Activated CD8-positive, alpha-beta T cell treated with anti-CD3 and anti-CD28 coated beads, Interleukin-2, amount 10 ng/mL, durations not matched to agents 7 days and 5 days (primary cell): ENCODE results near the gene CTXND1. TPM values are rescaled to one million over a fixed set of nuclear protein-coding genes. Genes with fewer than 3 reads are reported as not detected.
A peak's percentile ranks its signal among the peaks of the same experiment; 100 is the strongest.

ENCODE experiments used
- ATAC-seq: fragments of 150-1000 bp; cut with Tn5 transposase; one replicate; pipeline ENCODE4 v1.10.0; 2021; ENCODE audit warnings: moderate library complexity
- CTCF ChIA-PET: fragments of 350-600 bp; sonication (Branson Sonifier 250); formaldehyde crosslinking; loops from one replicate; lab custom pipeline; 2021; ENCODE audit warnings: antibody characterized with exemption; lab: Charles Lee
- POLR2A ChIA-PET: fragments of 350-600 bp; sonication (Branson Sonifier 250); formaldehyde crosslinking; loops from one replicate; lab custom pipeline; 2021; ENCODE audit warnings: antibody characterized with exemption; lab: Charles Lee
- DNase-seq: peaks from one replicate; pipeline ENCODE4 v3.0.0-alpha.2; 2020
- H3K27ac Mint-ChIP-seq: one replicate; pipeline ENCODE4 v1.8.0; 2021; ENCODE audit warnings: mild to moderate bottlenecking, mixed read lengths
- H3K27me3 Mint-ChIP-seq: one replicate; pipeline ENCODE4 v1.8.0; 2021; ENCODE audit warnings: low read depth, mixed read lengths
- H3K36me3 Mint-ChIP-seq: one replicate; pipeline ENCODE4 v1.8.0; 2021; ENCODE audit warnings: low read depth, mixed read lengths
- H3K4me1 Mint-ChIP-seq: one replicate; pipeline ENCODE4 v1.8.0; 2021; ENCODE audit warnings: low read depth, mixed read lengths
- H3K4me3 Mint-ChIP-seq: one replicate; pipeline ENCODE4 v1.8.0; 2021; ENCODE audit warnings: mild to moderate bottlenecking, mixed read lengths
- H3K9me3 Mint-ChIP-seq: one replicate; pipeline ENCODE4 v1.8.0; 2022; ENCODE audit warnings: mixed read lengths; ENCODE audit not compliant: insufficient read depth
- total RNA-seq, 2 experiments: library from RNA; stranded (reverse); gene quantifications; one replicate each; pipeline ENCODE4 v1.2.3, GENCODE V29; 2021

CTXND1 gene
- total RNA-seq, 2 experiments from 2014 or later = not detected

DNA sequence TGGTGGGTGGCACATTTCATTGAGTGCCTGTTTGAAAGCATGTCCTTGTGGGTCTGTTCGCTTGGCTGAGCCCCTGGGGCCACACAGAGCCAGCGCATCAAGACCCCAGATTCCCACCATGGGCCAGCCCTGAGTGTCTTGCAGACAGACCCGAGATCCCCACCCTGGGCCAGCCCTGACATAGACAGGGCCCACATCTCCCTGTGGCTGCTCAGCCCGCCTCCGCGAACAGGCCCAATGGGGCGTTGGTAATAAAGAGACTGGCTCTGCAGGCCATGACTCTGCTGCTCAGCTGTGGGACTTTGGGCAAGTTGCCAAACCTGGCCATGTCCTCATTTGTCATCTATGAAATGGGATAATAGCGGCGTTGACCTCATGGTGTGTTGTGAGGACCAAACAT is 76.6 kb downstream of the CTXND1 start:
- ATAC-seq (no peak), DNase-seq (no peak)
- Mint-ChIP-seq H3K4me3 (no peak overlapping the region), H3K9me3 (no peaks in the 10 kb centered on the region), H3K27ac (no peak overlapping the region), H3K4me1 (no peaks in the 10 kb centered on the region), H3K36me3 (peaks cover 4% of the 10 kb centered on the region), H3K27me3 (no peaks in the 10 kb centered on the region)
- CTCF ChIA-PET = interaction anchor here (1.0 to 3.8 kb wide), 2 partner anchors 11 to 115 kb away, joined by 3 to 22 read pairs; partner anchors contain the start of gene ZFAND6
- POLR2A ChIA-PET = no interaction called here

DNA sequence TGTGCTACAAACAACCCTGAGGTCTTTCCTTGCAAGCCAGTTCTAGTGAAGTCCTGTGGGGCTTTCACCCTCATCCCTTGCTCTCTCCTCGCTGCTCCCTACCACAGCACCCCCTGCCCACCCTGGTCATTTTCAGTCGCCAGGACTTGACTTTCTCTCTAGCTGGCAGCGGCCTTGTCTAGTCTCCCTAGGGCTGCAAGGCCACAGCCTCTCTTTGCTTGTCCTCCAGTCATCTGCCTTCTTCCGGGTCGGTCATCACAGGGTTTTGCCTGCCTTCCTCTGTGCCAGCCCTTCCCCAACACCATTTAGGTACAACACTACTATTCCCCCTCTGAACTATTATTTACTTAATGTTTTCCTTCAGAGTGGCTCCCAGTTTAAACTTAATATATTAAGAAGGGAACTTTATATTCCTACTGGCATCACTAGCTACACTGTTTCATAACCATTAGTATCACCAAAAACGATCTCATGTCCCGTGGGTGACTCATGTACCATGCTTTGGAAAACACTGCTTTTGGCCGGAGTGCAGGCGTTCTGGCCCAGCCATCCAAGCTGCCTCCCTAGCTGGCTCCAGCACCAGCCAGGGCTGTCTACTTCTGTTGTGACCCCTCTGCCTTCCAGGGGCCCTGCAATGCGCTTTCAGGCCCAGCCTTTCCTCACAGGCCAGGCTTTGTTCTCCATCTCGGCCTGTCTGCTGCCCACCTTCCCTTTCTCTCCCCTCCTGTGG is 77.8 kb downstream of the CTXND1 start:
- Mint-ChIP-seq H3K27me3 (no peaks in the 10 kb centered on the region), H3K9me3 (no peaks in the 10 kb centered on the region), H3K36me3 (peaks cover 5% of the 10 kb centered on the region), H3K4me3 (no peak overlapping the region), H3K4me1 (no peaks in the 10 kb centered on the region), H3K27ac (no peak overlapping the region)
- CTCF ChIA-PET = interaction anchor here (0.6 to 3.8 kb wide), 11 partner anchors 10 to 321 kb away, joined by 3 to 22 read pairs (median 6); partner anchors contain the start of gene ZFAND6
- ATAC-seq (no peak), DNase-seq (no peak)
- POLR2A ChIA-PET = no interaction called here

DNA sequence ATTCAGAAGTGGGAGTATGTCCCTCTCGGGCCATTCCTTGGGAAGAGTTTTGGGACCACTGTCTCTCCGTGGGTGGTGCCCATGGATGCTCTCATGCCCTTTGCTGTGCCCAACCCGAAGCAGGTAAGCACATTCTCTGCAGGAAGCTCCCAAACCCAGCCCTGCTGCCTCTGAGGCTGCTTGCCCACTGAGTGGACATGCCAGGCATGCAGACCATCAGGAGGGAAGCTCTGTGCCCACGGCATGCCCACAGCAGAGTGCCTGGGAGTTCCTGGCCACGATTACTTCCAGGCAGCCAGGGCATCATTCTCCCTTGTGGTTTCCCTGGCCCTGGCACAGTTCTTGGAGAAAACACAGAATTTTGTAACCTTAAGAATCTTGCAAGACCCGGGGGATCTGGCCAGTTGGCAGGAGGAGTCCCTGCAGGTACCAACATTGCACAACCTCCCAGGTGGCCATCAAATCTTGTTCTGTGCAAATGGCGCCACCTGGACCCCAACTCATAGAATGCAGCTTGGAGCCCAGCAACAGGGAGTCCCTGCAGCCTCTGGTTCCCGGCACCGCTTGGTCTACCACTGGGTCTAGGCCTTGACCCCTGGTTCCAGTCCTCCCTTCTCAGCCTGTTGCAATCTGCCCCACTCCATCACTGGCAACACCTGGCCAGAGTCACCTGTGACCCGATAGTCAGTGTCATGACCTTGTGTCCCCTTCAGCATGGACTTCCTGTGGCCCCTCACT is 78.8 kb downstream of the CTXND1 start:
- DNase-seq = peak; percentile 81
- POLR2A ChIA-PET = interaction anchor here (0.6 kb wide), 1 partner anchor 59 kb away, joined by 5 read pairs; no protein-coding TSS in a partner anchor

DNA sequence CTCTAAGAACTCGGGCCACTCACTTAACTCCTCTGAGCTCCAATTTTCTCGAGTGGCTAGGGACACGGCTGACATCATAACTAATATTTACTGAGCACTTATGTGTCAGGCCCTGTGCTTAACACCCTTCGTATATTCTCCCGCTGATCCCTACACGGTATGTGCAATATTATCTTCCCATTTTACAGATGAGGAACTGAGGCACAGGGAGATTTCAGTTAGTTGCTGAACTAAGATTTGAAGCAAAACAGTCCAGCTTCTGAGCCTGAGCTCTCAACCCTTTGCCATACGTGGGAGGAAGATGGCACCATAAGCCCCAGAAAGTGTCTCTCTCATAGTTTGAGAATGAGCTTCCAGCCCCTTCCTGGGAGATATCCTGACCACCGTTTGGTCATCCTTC is 79.6 kb downstream of the CTXND1 start:
- ATAC-seq = no peak
- DNase-seq = no peak
- no peaks in the 10 kb centered on the region for H3K9me3 Mint-ChIP-seq
- no peak overlapping the region for H3K27ac Mint-ChIP-seq
- ChIA-PET CTCF (interaction anchor here (0.7 to 3.8 kb wide), 11 partner anchors 9 to 793 kb away, joined by 3 to 22 read pairs (median 3); partner anchors contain the start of gene ZFAND6), POLR2A (interaction anchor here (0.6 kb wide), 1 partner anchor 58 kb away, joined by 5 read pairs; no protein-coding TSS in a partner anchor)
- peaks cover 8% of the 10 kb centered on the region for H3K36me3 Mint-ChIP-seq
- H3K4me1 Mint-ChIP-seq = no peaks in the 10 kb centered on the region
- no peaks in the 10 kb centered on the region for H3K27me3 Mint-ChIP-seq
- no peak overlapping the region for H3K4me3 Mint-ChIP-seq

More for the DNA sequence above, 78.8 kb downstream of the CTXND1 start:
- CTCF ChIA-PET = interaction anchor here (0.6 to 3.8 kb wide), 15 partner anchors 9 to 320 kb away, joined by 3 to 22 read pairs (median 4); partner anchors contain the start of gene ZFAND6
- no peaks in the 10 kb centered on the region for H3K9me3 Mint-ChIP-seq
- H3K27ac Mint-ChIP-seq = no peak overlapping the region
- H3K27me3 Mint-ChIP-seq = no peaks in the 10 kb centered on the region
- H3K4me1 Mint-ChIP-seq = no peaks in the 10 kb centered on the region
- no peak overlapping the region for H3K4me3 Mint-ChIP-seq
- peaks cover 8% of the 10 kb centered on the region for H3K36me3 Mint-ChIP-seq
- peak; percentile 81 for ATAC-seq

DNA sequence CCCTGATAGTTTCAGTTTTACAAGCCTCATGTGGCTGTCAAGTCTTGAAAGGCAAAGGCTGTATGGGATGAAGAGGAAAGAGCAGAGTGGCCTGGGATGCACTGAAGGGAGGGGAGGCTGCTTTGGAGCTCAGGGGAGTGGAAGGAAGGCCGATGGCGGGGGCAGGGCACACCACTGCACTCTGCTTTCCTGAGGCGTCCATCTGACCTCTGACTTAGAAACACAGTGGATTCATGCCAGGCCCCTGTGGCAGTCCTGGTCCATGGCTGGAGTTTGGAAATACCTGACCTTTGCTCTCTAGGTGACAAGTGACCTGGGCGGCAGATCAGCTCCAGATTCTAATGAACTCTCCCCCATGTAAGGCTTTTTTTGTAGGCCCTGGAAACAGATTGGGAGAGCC is 80.2 kb downstream of the CTXND1 start:
- ATAC-seq (no peak), DNase-seq (no peak)
- Mint-ChIP-seq H3K27me3 (no peaks in the 10 kb centered on the region), H3K9me3 (no peaks in the 10 kb centered on the region), H3K27ac (no peak overlapping the region), H3K36me3 (peaks cover 8% of the 10 kb centered on the region), H3K4me1 (peaks cover 5% of the 10 kb centered on the region), H3K4me3 (no peak overlapping the region)
- ChIA-PET POLR2A (no interaction called here), CTCF (interaction anchor here (0.7 to 3.8 kb wide), 6 partner anchors 9 to 792 kb away, joined by 3 to 22 read pairs (median 6); partner anchors contain the start of gene ZFAND6)

DNA sequence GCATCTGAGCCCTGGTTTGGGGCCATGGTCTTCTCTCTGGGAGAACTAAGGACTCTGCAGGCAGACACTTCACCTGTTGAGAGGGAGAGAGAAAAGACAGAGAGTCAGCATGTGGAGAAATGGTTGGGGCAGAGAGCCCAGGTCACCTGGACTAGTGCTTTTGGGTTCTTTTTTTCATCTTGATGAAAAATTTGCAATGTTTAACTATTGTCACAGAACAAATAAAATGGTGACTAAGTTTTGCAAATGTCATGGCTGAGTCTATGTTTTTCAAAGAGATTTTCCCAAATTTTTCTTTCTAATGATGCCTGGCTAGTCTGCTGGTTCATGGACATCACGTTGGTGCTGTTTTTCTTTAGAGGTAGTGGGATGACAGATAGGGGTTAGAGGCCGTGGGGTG is 81.4 kb downstream of the CTXND1 start:
- Mint-ChIP-seq H3K4me1 (peaks cover 5% of the 10 kb centered on the region), H3K36me3 (peaks cover 8% of the 10 kb centered on the region), H3K27ac (no peak overlapping the region), H3K9me3 (no peaks in the 10 kb centered on the region), H3K4me3 (no peak overlapping the region), H3K27me3 (no peaks in the 10 kb centered on the region)
- ChIA-PET CTCF (no interaction called here), POLR2A (no interaction called here)
- DNase-seq (no peak), ATAC-seq (no peak)

DNA sequence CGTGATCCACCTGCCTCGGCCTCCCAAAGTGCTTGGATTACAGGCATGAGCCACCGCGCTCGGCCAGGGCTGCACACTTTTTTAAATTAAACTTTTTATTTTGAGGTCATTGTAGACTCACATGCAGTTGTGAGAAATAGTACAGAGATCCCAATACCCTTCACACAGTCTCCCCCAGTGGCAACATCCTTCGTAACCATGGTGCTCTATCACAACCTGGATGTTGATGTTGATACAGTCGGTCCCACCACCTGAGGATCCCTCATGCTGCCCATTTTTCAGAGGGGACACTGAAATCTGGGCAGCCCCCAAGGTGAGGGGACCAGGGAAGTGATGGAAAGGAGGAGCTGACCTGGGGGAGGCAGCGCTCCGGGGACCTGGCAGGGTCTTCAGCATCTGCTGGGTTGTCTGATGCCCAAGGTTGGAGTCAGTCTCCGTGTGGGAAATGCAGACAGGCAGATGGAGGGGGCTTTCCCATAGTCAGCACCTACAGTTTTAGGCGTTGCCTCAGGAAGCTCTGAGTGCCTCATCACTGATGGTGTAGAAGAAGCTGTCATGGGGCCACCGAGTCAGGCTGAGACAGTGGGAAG is 82.2 kb downstream of the CTXND1 start:
- ChIA-PET POLR2A (no interaction called here), CTCF (no interaction called here)
- peaks cover 5% of the 10 kb centered on the region for H3K4me1 Mint-ChIP-seq
- no peaks in the 10 kb centered on the region for H3K27me3 Mint-ChIP-seq
- DNase-seq (no peak), ATAC-seq (no peak)
- H3K36me3 Mint-ChIP-seq = peaks cover 8% of the 10 kb centered on the region
- no peaks in the 10 kb centered on the region for H3K9me3 Mint-ChIP-seq
- no peak overlapping the region for H3K27ac Mint-ChIP-seq
- H3K4me3 Mint-ChIP-seq = no peak overlapping the region

DNA sequence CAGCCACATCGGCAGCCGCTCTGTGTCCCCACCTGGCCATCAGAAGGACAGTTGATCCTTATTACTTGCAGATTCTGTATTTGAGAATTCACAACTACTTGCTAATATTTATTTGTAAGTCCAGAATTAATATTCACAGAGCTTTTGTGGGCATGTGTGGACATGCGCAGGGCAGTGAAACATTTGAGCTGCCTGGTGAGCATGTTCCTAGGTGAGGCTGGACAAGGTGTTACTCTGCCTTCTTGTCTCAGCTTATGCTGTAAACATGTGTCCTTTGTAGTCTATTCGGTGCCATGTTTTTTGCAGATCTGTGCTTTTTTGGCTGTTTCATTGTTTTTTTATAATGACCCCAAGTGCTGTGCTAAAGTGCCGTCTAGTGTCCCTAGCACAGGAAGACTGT is 83.6 kb downstream of the CTXND1 start:
- peaks cover 5% of the 10 kb centered on the region for H3K4me1 Mint-ChIP-seq
- ATAC-seq = no peak
- no peaks in the 10 kb centered on the region for H3K9me3 Mint-ChIP-seq
- H3K36me3 Mint-ChIP-seq = peaks cover 21% of the 10 kb centered on the region
- no peak overlapping the region for H3K4me3 Mint-ChIP-seq
- CTCF ChIA-PET = interaction anchor here (1.0 to 1.1 kb wide), 2 partner anchors 108 to 315 kb away, joined by 3 read pairs; partner anchors contain the start of gene ZFAND6
- H3K27ac Mint-ChIP-seq = no peak overlapping the region
- H3K27me3 Mint-ChIP-seq = no peaks in the 10 kb centered on the region
- POLR2A ChIA-PET = no interaction called here
- no peak for DNase-seq

DNA sequence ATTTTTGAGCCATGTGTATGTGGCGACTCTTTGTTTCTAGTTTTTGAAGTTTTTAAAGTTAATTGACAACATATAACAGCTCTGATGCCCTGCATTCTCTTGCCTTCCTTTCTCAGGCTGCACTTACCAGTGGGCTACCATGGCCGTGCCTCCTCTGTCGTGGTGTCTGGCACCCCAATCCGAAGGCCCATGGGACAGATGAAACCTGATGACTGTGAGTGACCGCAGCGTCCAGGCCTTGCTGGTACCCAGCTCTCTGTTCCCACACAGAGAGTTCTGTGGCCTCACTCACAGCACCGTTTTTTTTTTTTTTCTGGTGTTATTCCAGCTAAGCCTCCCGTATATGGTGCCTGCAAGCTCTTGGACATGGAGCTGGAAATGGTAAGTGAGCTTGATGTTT is 84.1 kb downstream of the CTXND1 start:
- POLR2A ChIA-PET = no interaction called here
- Mint-ChIP-seq H3K27me3 (no peaks in the 10 kb centered on the region), H3K36me3 (peaks cover 24% of the 10 kb centered on the region), H3K9me3 (no peaks in the 10 kb centered on the region), H3K27ac (no peak overlapping the region), H3K4me3 (no peak overlapping the region), H3K4me1 (peaks cover 5% of the 10 kb centered on the region)
- ATAC-seq = no peak
- no peak for DNase-seq
- CTCF ChIA-PET = interaction anchor here (1.0 to 1.1 kb wide), 2 partner anchors 108 to 315 kb away, joined by 3 read pairs; partner anchors contain the start of gene ZFAND6

DNA sequence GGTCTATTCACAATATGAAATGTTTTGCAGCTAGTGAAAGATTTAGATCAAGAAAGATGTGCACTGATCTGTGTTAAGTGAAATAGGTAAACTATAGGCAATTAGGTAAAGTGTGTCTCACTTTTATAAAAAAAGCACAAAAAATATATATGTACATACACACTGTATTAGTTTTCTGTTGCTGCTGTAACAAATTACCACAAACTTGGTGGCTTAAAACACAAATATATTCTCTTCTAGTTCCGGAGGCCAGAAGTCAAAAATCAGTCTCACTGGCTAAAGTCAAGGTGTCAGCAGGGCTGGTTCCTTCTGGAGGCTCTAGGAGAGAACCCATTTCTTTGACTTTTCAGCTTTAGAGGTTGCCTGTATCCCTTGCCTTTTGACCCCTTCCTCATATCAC is 88.1 kb downstream of the CTXND1 start:
- ATAC-seq = no peak
- POLR2A ChIA-PET = no interaction called here
- Mint-ChIP-seq H3K9me3 (no peaks in the 10 kb centered on the region), H3K4me3 (no peak overlapping the region), H3K36me3 (peaks cover 53% of the 10 kb centered on the region), H3K27me3 (no peaks in the 10 kb centered on the region), H3K4me1 (peaks cover 30% of the 10 kb centered on the region), H3K27ac (no peak overlapping the region)
- no peak for DNase-seq
- CTCF ChIA-PET = interaction anchor here (3.2 kb wide), 1 partner anchor 9 kb away, joined by 10 read pairs; no protein-coding TSS in a partner anchor

DNA sequence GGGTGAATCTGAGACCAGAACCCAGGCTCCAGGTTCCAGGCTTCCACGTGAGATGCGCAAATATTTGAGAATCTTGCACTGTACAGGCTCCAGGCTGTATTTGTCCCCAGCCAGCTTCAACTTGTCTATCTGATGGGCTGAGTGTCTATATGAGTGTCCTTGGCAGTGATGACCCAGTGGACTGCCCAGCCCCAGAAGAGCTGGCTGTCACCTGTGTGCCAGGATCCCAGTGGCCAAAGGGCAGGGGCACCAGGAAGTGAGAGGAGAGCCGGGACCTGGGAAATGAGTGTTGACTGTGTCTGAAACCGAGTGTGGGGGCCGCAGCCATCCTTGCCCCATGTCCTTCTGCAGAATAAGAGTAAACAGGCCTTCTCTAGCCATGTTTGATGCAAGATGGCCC is 88.8 kb downstream of the CTXND1 start:
- Mint-ChIP-seq H3K27ac (no peak overlapping the region), H3K4me3 (no peak overlapping the region), H3K27me3 (no peaks in the 10 kb centered on the region), H3K4me1 (peaks cover 30% of the 10 kb centered on the region), H3K9me3 (no peaks in the 10 kb centered on the region), H3K36me3 (peaks cover 54% of the 10 kb centered on the region)
- no peak for DNase-seq
- CTCF ChIA-PET = interaction anchor here (3.2 kb wide), 1 partner anchor 10 kb away, joined by 10 read pairs; no protein-coding TSS in a partner anchor
- POLR2A ChIA-PET = no interaction called here
- no peak for ATAC-seq
